NCI-H1105 treated with DMSO at 0.1 percent for 48 hours (cell line): ENCODE data around the gene HAUS5.
"Not testable (repeated sequence)": the region's sequence is repeated elsewhere in the genome, so short reads cannot be mapped to it uniquely, and the experiment has no call there.

Source experiments
- DNase-seq: peaks from one replicate; lab custom pipeline; 2025; lab: John Stamatoyannopoulos, UW

Gene HAUS5

GRCh38 chr19:35612559-35613321 lies at the start of gene HAUS5:
Gene HAUS5 (plus strand): TSS chr19:35612735. CDS start chr19:35612795, 60 bp downstream.
- DNase-seq = peak; percentile 89

- no peak for DNase-seq
These were observed 49.8 kb upstream of the HAUS5 start for GRCh38 chr19:35562776-35563175.

GRCh38 chr19:35563207-35563829 lies 49.2 kb upstream of the HAUS5 start, which contains the start of gene ATP4A:
Gene ATP4A (minus strand): TSS chr19:35563658. CDS start chr19:35563629, 29 bp downstream.
- no peak for DNase-seq

- no peak for DNase-seq
These were observed 47.3 kb upstream of the HAUS5 start for GRCh38 chr19:35565016-35565856.

GRCh38 chr19:35566738-35567137 lies 45.8 kb upstream of the HAUS5 start:
- DNase-seq = no peak

- DNase-seq = peak; percentile 78
These were observed 43.2 kb upstream of the HAUS5 start for GRCh38 chr19:35569281-35569781.

- DNase-seq = no peak
These were observed 41.0 kb upstream of the HAUS5 start for GRCh38 chr19:35571406-35571965.

- DNase-seq = no peak
These were observed 34.6 kb upstream of the HAUS5 start for GRCh38 chr19:35577918-35578317.

- DNase-seq = no peak
These were observed 33.8 kb upstream of the HAUS5 start for GRCh38 chr19:35578707-35579106.

- DNase-seq = no peak
These were observed 29.8 kb upstream of the HAUS5 start for GRCh38 chr19:35582760-35583159.

GRCh38 chr19:35585848-35586247 lies 26.7 kb upstream of the HAUS5 start, which contains the start of gene PMIS2:
Gene PMIS2 (plus strand): TSS chr19:35586173. CDS start chr19:35586260, 87 bp downstream.
- no peak for DNase-seq

GRCh38 chr19:35587321-35587720 lies 25.2 kb upstream of the HAUS5 start:
- DNase-seq = no peak

GRCh38 chr19:35590875-35591274 lies 21.7 kb upstream of the HAUS5 start:
- no peak for DNase-seq

- DNase-seq = peak; percentile 27
These were observed 20.3 kb upstream of the HAUS5 start for GRCh38 chr19:35592226-35592625.

- not testable (repeated sequence) for DNase-seq
These were observed 17.5 kb upstream of the HAUS5 start for GRCh38 chr19:35595026-35595425.

GRCh38 chr19:35595928-35596327 lies 16.6 kb upstream of the HAUS5 start:
- DNase-seq = no peak

- no peak for DNase-seq
These were observed 16.1 kb upstream of the HAUS5 start for GRCh38 chr19:35596366-35596999.

- DNase-seq = peak; percentile 33
These were observed 10.6 kb upstream of the HAUS5 start for GRCh38 chr19:35601971-35602370.

- not testable (repeated sequence) for DNase-seq
These were observed 8.1 kb upstream of the HAUS5 start for GRCh38 chr19:35604436-35604835.

GRCh38 chr19:35607170-35607569 lies 5.4 kb upstream of the HAUS5 start:
- DNase-seq = not testable (repeated sequence)

GRCh38 chr19:35607661-35608060 lies 4.9 kb upstream of the HAUS5 start:
- DNase-seq = no peak
